Left ventricle myocardium superior (tissue), 1 donor: ENCODE data around the gene FANCC. TPM values are rescaled to one million over a fixed set of nuclear protein-coding genes. Genes with fewer than 3 reads are reported as not detected.

ENCODE experiments used
- ATAC-seq: fragments of 200-7000 bp; cut with Tn5 transposase; one replicate; pipeline ENCODE4 v1.9.1; 2020; ENCODE audit warnings: mild to moderate bottlenecking, moderate library complexity
- DNase-seq: peaks from one replicate; pipeline ENCODE4 v3.0.0-alpha.2; 2020
- intact Hi-C: fragments of 100-400 bp; cut with micrococcal nuclease; formaldehyde crosslinking; loops from one replicate; pipeline ENCODE4 v1.11.0; 2022
- total RNA-seq: library from RNA; stranded (reverse); fragmentation: NEBNext Ultra II Directional; extraction: Animal tissue kit (Norgen Biotek cat#: 25700); gene quantifications from one replicate; pipeline ENCODE4 v1.2.1, GENCODE V29; 2021
- donor health status: DM: no; HTN: yes; CAD: no; lungs with severe emphysema.

Gene FANCC
- total RNA-seq, 1 donor from 2014 or later, result 5.9 TPM

- DNase-seq (peak; percentile 48), ATAC-seq (peak; percentile 41)
- intact Hi-C loops, result no loop called here
These were observed 179.8 kb downstream of the FANCC start for GRCh38 chr9:95137587-95138145.

- intact Hi-C loops, result no loop called here
- no peak for ATAC-seq
- DNase-seq, result no peak
These were observed 181.8 kb downstream of the FANCC start for GRCh38 chr9:95135756-95136155.

- intact Hi-C loops, result loop anchor here (5.0 kb wide), 2 partner anchors 352 to 452 kb away; no protein-coding TSS in a partner anchor
- ATAC-seq (no peak), DNase-seq (no peak)
These were observed 183.0 kb downstream of the FANCC start for GRCh38 chr9:95134457-95134881.

- ATAC-seq, result no peak
- intact Hi-C loops, result loop anchor here (5.0 kb wide), 2 partner anchors 351 to 451 kb away; no protein-coding TSS in a partner anchor
- DNase-seq, result no peak
These were observed 184.2 kb downstream of the FANCC start for GRCh38 chr9:95133325-95133705.

- DNase-seq (no peak), ATAC-seq (no peak)
- intact Hi-C loops, result loop anchor here (5.0 kb wide), 2 partner anchors 350 to 450 kb away; no protein-coding TSS in a partner anchor
These were observed 184.9 kb downstream of the FANCC start for GRCh38 chr9:95132366-95133324.

- ATAC-seq, result peak; percentile 65
- peak; percentile 57 for DNase-seq
- intact Hi-C loops, result loop anchor here (5.0 kb wide), 2 partner anchors 349 to 449 kb away; no protein-coding TSS in a partner anchor
These were observed 186.2 kb downstream of the FANCC start for GRCh38 chr9:95131023-95131943.

- ATAC-seq (no peak), DNase-seq (no peak)
- intact Hi-C loops, result loop anchor here (5.0 kb wide), 2 partner anchors 348 to 448 kb away; no protein-coding TSS in a partner anchor
These were observed 187.0 kb downstream of the FANCC start for GRCh38 chr9:95130484-95130883.

GRCh38 chr9:95129476-95130291, 187.8 kb downstream of the FANCC start:
- ATAC-seq (no peak), DNase-seq (no peak)
- intact Hi-C loops, result loop anchor here (5.0 kb wide), 2 partner anchors 347 to 447 kb away; no protein-coding TSS in a partner anchor

- intact Hi-C loops, result no loop called here
- ATAC-seq, result no peak
These were observed 189.4 kb downstream of the FANCC start for GRCh38 chr9:95128177-95128524.

GRCh38 chr9:95127249-95128176, 190.0 kb downstream of the FANCC start:
- DNase-seq (peak; percentile 94), ATAC-seq (peak; percentile 94)
- intact Hi-C loops, result no loop called here

More at GRCh38 chr9:95128177-95128524, 189.4 kb downstream of the FANCC start:
- no peak for DNase-seq

GRCh38 chr9:95126739-95127138, 190.8 kb downstream of the FANCC start:
- intact Hi-C loops, result no loop called here
- no peak for DNase-seq
- no peak for ATAC-seq

- ATAC-seq, result no peak
- intact Hi-C loops, result no loop called here
- no peak for DNase-seq
These were observed 191.9 kb downstream of the FANCC start for GRCh38 chr9:95125652-95126051.

GRCh38 chr9:95124582-95125367, 192.7 kb downstream of the FANCC start:
- DNase-seq (no peak), ATAC-seq (peak; percentile 20)
- intact Hi-C loops, result no loop called here

GRCh38 chr9:95120781-95121370, 196.6 kb downstream of the FANCC start:
- intact Hi-C loops, result no loop called here
- ATAC-seq, result no peak
- no peak for DNase-seq

GRCh38 chr9:95118596-95118995, 198.9 kb downstream of the FANCC start:
- DNase-seq (no peak), ATAC-seq (no peak)
- intact Hi-C loops, result no loop called here

- ATAC-seq (peak; percentile 51), DNase-seq (no peak)
- intact Hi-C loops, result no loop called here
These were observed 200.7 kb downstream of the FANCC start for GRCh38 chr9:95116808-95117204.
